Uterus (tissue), 4 donors: ENCODE data around the gene TADA3. TPM values are rescaled to one million over a fixed set of nuclear protein-coding genes. Genes with fewer than 3 reads are reported as not detected.

Source experiments
- DNase-seq, 2 donors: peaks; one replicate each; pipeline ENCODE4 v3.0.0-alpha.2; 2019 to 2020
- H3K27ac ChIP-seq, 2 donors: fragments of 200-600 bp; sonication (generic); 1 replicate in 1 of 2; 2 replicates in 1 of 2; pipeline ENCODE4 v1.5.1; 2016 to 2018
- H3K27me3 ChIP-seq, 2 donors: fragments of 200-600 bp; sonication (generic); one replicate each; pipeline ENCODE4 v1.5.1; 2018 to 2019; ENCODE audit warnings: control low read depth in 1 of 2
- H3K36me3 ChIP-seq, 2 donors: fragments of 200-600 bp; sonication (generic); one replicate each; pipeline ENCODE4 v1.5.1; 2019; ENCODE audit warnings: control low read depth in 1 of 2
- H3K4me1 ChIP-seq, 2 donors: fragments of 200-600 bp; sonication (generic); one replicate each; pipeline ENCODE4 v1.5.1; 2018 to 2019; ENCODE audit warnings: control low read depth in 1 of 2
- H3K4me3 ChIP-seq, 2 donors: fragments of 200-600 bp; sonication (generic); 1 replicate in 1 of 2; 2 replicates in 1 of 2; pipeline ENCODE4 v1.5.1; 2018 to 2019; ENCODE audit warnings: mild to moderate bottlenecking in 1 of 2
- H3K9me3 ChIP-seq, 2 donors: fragments of 200-600 bp; sonication (generic); one replicate each; pipeline ENCODE4 v1.5.1; 2019; ENCODE audit warnings: control low read depth in 1 of 2
- CTCF ChIP-seq, 4 experiments: fragments of 200-600 bp in 2 of 4; fragments of 450-650 bp in 2 of 4; sonication (generic) in 2 of 4; IDR thresholded peaks; one replicate each; pipeline ENCODE4 v1.5.1; 2016 to 2019; ENCODE audit warnings: antibody characterized with exemption in 4 of 4, mild to moderate bottlenecking in 2 of 4, moderate library complexity in 1 of 4
- POLR2A ChIP-seq, 2 donors: fragments of 450-650 bp; IDR thresholded peaks; one replicate each; pipeline ENCODE4 v1.6.1; 2016; ENCODE audit warnings: antibody characterized with exemption in 2 of 2, mild to moderate bottlenecking in 1 of 2, moderate library complexity in 1 of 2
- intact Hi-C: fragments of 100-400 bp; cut with DNase I; formaldehyde crosslinking; loops from one replicate; pipeline ENCODE4 v1.15.1; 2023; ENCODE audit warnings: low total_unique reads
- total RNA-seq, 4 donors: library from RNA; depleted of rRNA in 3 of 4; stranded (reverse); fragments of >200 nt in 3 of 4; gene quantifications; one replicate each; pipeline versions ENCODE4 v1.1.0 to v1.2.4, GENCODE V29; 2014 to 2023
- donor health status: DM: yes; HTN: yes; CAD: no.

TADA3 gene
- total RNA-seq, 4 donors from 2014 or later: 35.9 to 65.4 (median 55.3) TPM

DNA sequence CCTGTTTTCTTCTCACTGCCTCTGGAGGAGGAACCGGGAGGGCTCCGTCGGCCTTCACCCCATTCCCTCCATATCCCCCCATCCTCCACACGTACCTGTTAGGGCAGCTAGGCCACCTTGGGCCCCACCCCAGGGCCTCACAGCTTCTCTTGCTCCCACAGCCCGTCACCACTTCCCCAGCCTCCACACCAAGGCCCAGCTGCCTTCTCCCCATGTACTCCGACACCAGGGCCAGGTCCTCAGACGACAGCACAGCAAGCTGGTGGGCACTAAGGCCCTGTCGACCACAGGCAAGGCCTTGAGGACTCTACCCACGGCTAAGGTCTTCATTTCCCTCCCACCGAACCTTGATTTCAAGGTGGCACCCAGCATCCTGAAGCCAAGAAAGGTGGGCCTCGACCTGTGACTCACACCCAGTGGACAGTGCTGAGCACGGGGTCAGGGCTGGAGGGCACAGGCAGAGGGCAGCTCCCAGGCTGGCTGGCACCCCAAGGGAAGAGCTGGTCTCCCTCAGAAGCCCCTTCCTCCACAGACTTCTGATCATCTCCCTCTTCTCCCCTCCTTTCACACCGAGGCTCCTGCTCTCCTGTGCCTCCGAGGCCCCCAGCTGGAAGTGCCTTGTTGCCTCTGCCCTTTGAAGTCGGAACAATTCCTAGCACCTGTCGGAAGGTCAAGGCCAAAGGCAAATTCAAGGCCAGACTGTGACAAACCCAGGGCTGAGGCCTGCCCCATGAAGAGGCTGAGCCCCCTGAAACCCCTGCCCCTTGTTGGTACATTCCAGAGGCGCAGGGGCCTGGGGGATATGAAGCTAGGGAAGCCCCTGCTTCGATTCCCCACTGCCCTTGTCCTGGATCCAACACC, 42.5 kb upstream of the TADA3 start:
- H3K4me1 ChIP-seq: no peaks in the 10 kb centered on the region
- no peaks in the 10 kb centered on the region for H3K9me3 ChIP-seq
- no peak for TF ChIP-seq CTCF (IDR thresholded peaks at IDR 0.05)
- no peak for TF ChIP-seq POLR2A (IDR thresholded peaks at IDR 0.05)
- no peak overlapping the region for H3K4me3 ChIP-seq
- no peak for DNase-seq
- H3K27me3 ChIP-seq: no peaks in the 10 kb centered on the region
- no peak overlapping the region for H3K27ac ChIP-seq
- no peaks in the 10 kb centered on the region for H3K36me3 ChIP-seq
- intact Hi-C loops: no loop called here

- Histone ChIP-seq H3K27me3 (no peaks in the 10 kb centered on the region), H3K9me3 (no peaks in the 10 kb centered on the region), H3K36me3 (no peaks in the 10 kb centered on the region), H3K4me1 (no peaks in the 10 kb centered on the region), H3K4me3 (no peak overlapping the region), H3K27ac (no peak overlapping the region)
- DNase-seq: no peak
- TF ChIP-seq POLR2A (IDR thresholded peaks at IDR 0.05): no peak
- TF ChIP-seq CTCF (IDR thresholded peaks at IDR 0.05): no peak
- intact Hi-C loops: no loop called here
These were observed 40.8 kb upstream of the TADA3 start for GRCh38 chr3:9833078-9833477.

DNA sequence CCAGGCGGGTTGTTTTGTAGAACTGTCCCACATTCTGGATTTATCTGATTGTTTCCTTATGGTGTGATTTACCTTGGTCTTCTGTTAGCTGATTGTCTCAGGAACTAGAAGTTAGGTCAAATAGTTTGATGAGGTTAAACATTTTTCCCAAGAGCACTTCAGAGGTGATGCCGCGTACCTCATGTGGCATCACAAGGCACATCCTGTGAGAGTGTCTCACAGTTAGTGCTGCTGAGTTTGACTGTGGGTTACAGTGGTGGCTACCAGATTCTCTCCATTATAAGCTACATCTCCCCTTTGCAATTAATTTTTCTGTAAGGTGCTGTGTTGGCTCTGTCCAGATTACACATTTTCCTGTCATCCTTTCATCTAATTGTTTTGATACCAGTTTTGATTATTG, 39.0 kb upstream of the TADA3 start:
- H3K36me3 ChIP-seq: no peaks in the 10 kb centered on the region
- intact Hi-C loops: no loop called here
- DNase-seq: no peak

DNA sequence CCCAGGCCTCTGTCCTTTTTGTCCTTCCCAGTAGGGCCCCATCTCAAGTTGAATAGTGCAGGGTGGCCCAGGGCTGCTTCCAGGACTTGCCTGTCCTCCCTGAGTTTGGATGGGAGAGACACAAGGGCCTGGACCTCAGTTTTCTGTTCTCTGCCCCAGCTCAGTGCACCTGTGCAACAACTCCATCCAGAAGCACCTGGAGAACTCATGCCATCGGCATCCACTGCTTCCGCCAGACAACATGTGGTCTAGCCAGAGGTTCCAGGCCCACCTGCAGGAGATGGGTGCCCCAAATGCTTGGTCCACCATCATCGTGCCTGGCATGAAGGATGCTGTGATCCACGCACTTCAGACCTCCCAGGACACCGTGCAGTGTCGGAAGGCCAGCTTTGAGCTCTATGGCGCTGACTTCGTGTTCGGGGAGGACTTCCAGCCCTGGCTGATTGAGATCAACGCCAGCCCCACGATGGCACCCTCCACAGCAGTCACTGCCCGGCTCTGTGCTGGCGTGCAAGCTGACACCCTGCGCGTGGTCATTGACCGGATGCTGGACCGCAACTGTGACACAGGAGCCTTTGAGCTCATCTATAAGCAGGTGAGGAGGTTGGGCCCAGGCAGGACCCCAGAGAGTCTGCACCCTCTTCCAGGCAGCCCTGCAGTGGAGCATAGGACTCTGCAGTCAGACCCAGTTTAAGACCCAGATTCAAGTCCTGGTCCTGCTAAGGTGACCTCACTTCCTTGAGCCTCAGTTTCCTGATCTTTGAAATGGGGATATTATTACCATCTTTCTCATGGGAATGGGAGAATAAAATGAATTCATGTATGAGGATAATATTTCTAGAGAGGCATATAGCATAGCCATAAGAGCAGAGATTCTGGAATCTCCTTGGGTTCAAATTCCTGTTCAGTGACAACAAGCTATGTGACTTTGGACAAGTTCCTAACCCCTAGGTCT, 36.8 kb upstream of the TADA3 start:
- no peak for DNase-seq
- H3K4me3 ChIP-seq: no peak overlapping the region
- H3K9me3 ChIP-seq: no peaks in the 10 kb centered on the region
- H3K36me3 ChIP-seq: no peaks in the 10 kb centered on the region
- H3K4me1 ChIP-seq: no peaks in the 10 kb centered on the region
- H3K27me3 ChIP-seq: no peaks in the 10 kb centered on the region
- intact Hi-C loops: no loop called here
- H3K27ac ChIP-seq: no peak overlapping the region
- TF ChIP-seq CTCF (IDR thresholded peaks at IDR 0.05) (no peak), POLR2A (IDR thresholded peaks at IDR 0.05) (no peak)

More for the DNA sequence above, 39.0 kb upstream of the TADA3 start:
- Histone ChIP-seq H3K4me3 (no peak overlapping the region), H3K27me3 (no peaks in the 10 kb centered on the region), H3K27ac (no peak overlapping the region), H3K4me1 (no peaks in the 10 kb centered on the region), H3K9me3 (no peaks in the 10 kb centered on the region)
- TF ChIP-seq CTCF (IDR thresholded peaks at IDR 0.05) (no peak), POLR2A (IDR thresholded peaks at IDR 0.05) (no peak)
